SK-N-SH (cell line): ENCODE measurements around the gene RETSAT. TPM values are rescaled to one million over a fixed set of nuclear protein-coding genes. Genes with fewer than 3 reads are reported as not detected.

ENCODE experiments used
- CTCF ChIA-PET: fragments of 300-600, 350-600 bp; formaldehyde crosslinking; extraction: SDS; loops from one replicate; lab custom pipeline; 2021; lab: Yijun Ruan, JAX
- POLR2A ChIA-PET: fragments of 350-600 bp; sonication (Branson Sonifier 250); formaldehyde crosslinking; extraction: SDS; loops from one replicate; lab custom pipeline; 2020; ENCODE audit warnings: antibody characterized with exemption, inconsistent platforms; lab: Yijun Ruan, JAX
- DNase-seq: peaks from one replicate; pipeline ENCODE4 v3.0.0; 2012
- H2AFZ ChIP-seq: fragments of 200-600 bp; sonication (generic); 2 replicates; pipeline ENCODE4 v1.8.1; 2016; ENCODE audit warnings: antibody characterized with exemption, mild to moderate bottlenecking, low read depth
- H3F3A ChIP-seq: fragments of 200-600 bp; sonication (generic); replicated peaks from 2 replicates; pipeline ENCODE3; 2016; ENCODE audit warnings: antibody characterized with exemption, mild to moderate bottlenecking; ENCODE audit not compliant: insufficient read depth
- H3K27ac ChIP-seq, 2 experiments: fragments of 200-500 bp in 1 of 2; fragments of 200-600 bp in 1 of 2; sonication (Bioruptor generic) in 1 of 2; sonication (generic), shearing (Covaris generic) in 1 of 2; 2 replicates each; pipeline versions ENCODE4 v1.5.1 to v1.6.1; 2014 to 2016; ENCODE audit warnings: low read depth in 2 of 2, inconsistent platforms in 1 of 2, low read length in 1 of 2, mild to moderate bottlenecking in 1 of 2, mixed read lengths in 1 of 2
- H3K27me3 ChIP-seq: fragments of 200-600 bp; sonication (generic), shearing (Covaris generic); 2 replicates; pipeline ENCODE4 v1.6.1; 2016; ENCODE audit warnings: mixed run types; ENCODE audit not compliant: insufficient read depth
- H3K36me3 ChIP-seq, 2 experiments: fragments of 200-500 bp in 1 of 2; fragments of 200-600 bp in 1 of 2; sonication (Bioruptor generic) in 1 of 2; sonication (generic) in 1 of 2; replicated peaks in 1 of 2; 2 replicates each; pipeline versions ENCODE3 to v1.5.1; 2014 to 2016; ENCODE audit warnings: low read length in 1 of 2, mild to moderate bottlenecking in 1 of 2; ENCODE audit not compliant: insufficient read depth in 2 of 2, control insufficient read depth in 1 of 2
- H3K4me1 ChIP-seq, 2 experiments: fragments of 200-500 bp in 1 of 2; fragments of 200-600 bp in 1 of 2; sonication (Bioruptor generic) in 1 of 2; sonication (generic), shearing (Covaris generic) in 1 of 2; 2 replicates each; pipeline versions ENCODE4 v1.5.1 to v1.6.1; 2014 to 2016; ENCODE audit warnings: low read depth in 1 of 2, low read length in 1 of 2, mixed run types in 1 of 2; ENCODE audit not compliant: insufficient read depth in 2 of 2, control insufficient read depth in 1 of 2
- H3K4me2 ChIP-seq: fragments of 200-600 bp; sonication (generic), shearing (Covaris generic); 2 replicates; pipeline ENCODE4 v1.6.1; 2017; ENCODE audit warnings: mixed run types
- H3K4me3 ChIP-seq, 2 experiments: fragments of 200-500 bp in 1 of 2; fragments of 200-600 bp in 1 of 2; sonication (Bioruptor generic) in 1 of 2; sonication (generic), shearing (Covaris generic) in 1 of 2; 2 replicates each; pipeline versions ENCODE4 v1.5.1 to v1.8.1; 2014 to 2016; ENCODE audit warnings: low read depth in 2 of 2, inconsistent platforms in 1 of 2, low read length in 1 of 2, mild to moderate bottlenecking in 1 of 2, mixed read lengths in 1 of 2, moderate library complexity in 1 of 2
- H3K79me2 ChIP-seq: fragments of 200-600 bp; sonication (generic); 2 replicates; pipeline ENCODE4 v1.8.1; 2017; ENCODE audit warnings: mild to moderate bottlenecking; ENCODE audit not compliant: insufficient read depth
- H3K9ac ChIP-seq: fragments of 200-600 bp; sonication (generic); 2 replicates; pipeline ENCODE4 v1.6.1; 2017; ENCODE audit warnings: mixed run types
- H3K9me2 ChIP-seq: fragments of 200-600 bp; sonication (generic); 2 replicates; pipeline ENCODE4 v1.6.1; 2017; ENCODE audit warnings: mixed run types
- H3K9me3 ChIP-seq: fragments of 200-600 bp; sonication (generic); 2 replicates; pipeline ENCODE4 v1.6.1; 2017; ENCODE audit warnings: mixed run types, mild to moderate bottlenecking, moderate library complexity
- H4K20me1 ChIP-seq: fragments of 200-600 bp; sonication (generic); 2 replicates; pipeline ENCODE4 v1.6.1; 2017; ENCODE audit warnings: mild to moderate bottlenecking, mixed run types; ENCODE audit not compliant: insufficient read depth
- CHD2 ChIP-seq: fragments of 150-350 bp; IDR thresholded peaks from 2 replicates; pipeline ENCODE4 v1.6.1; 2018; ENCODE audit warnings: low read length; ENCODE audit not compliant: partially characterized antibody
- CTCF ChIP-seq: fragments of 200-600 bp; sonication (generic); IDR thresholded peaks from 2 replicates; pipeline ENCODE4 v1.6.1; 2017; ENCODE audit warnings: antibody characterized with exemption, mild to moderate bottlenecking, moderate library complexity
- ELF1 ChIP-seq: IDR thresholded peaks from 2 replicates; pipeline ENCODE4 v1.4.0; 2012
- EP300 ChIP-seq, 2 experiments: IDR thresholded peaks; 2 replicates each; pipeline versions ENCODE4 v1.4.0 to v1.6.1; 2012; ENCODE audit warnings: borderline replicate concordance in 1 of 2, low read depth in 1 of 2, low read length in 1 of 2
- EZH2phosphoT487 ChIP-seq: fragments of 200-600 bp; sonication (generic); IDR thresholded peaks from 2 replicates; pipeline ENCODE4 v1.6.1; 2017; ENCODE audit warnings: low read depth, mixed run types, mild to moderate bottlenecking, antibody characterized with exemption, moderate library complexity, borderline replicate concordance
- FOSL2 ChIP-seq: IDR thresholded peaks from 2 replicates; pipeline ENCODE4 v1.4.0; 2012; ENCODE audit warnings: low read depth, mild to moderate bottlenecking, moderate library complexity, borderline replicate concordance
- FOXM1 ChIP-seq: IDR thresholded peaks from 2 replicates; pipeline ENCODE4 v1.4.0; 2012; ENCODE audit warnings: low read depth, mild to moderate bottlenecking
- GATA2 ChIP-seq: sonication (generic); formaldehyde crosslinking; IDR thresholded peaks from 2 replicates; pipeline ENCODE4 v1.5.0; 2020; ENCODE audit warnings: mild to moderate bottlenecking, missing genetic modification reagents
- MAX ChIP-seq: IDR thresholded peaks from 2 replicates; pipeline ENCODE4 v1.4.0; 2012; ENCODE audit warnings: low read depth
- NFIC ChIP-seq: IDR thresholded peaks from 2 replicates; pipeline ENCODE4 v1.4.0; 2012; ENCODE audit warnings: borderline replicate concordance
- NRF1 ChIP-seq: IDR thresholded peaks from 2 replicates; pipeline ENCODE4 v1.6.1; 2012; ENCODE audit warnings: low read depth, mild to moderate bottlenecking, low read length
- RCOR1 ChIP-seq: fragments of 150-350 bp; IDR thresholded peaks from 2 replicates; pipeline ENCODE4 v1.6.1; 2017; ENCODE audit warnings: antibody characterized with exemption, low read length
- REST ChIP-seq: IDR thresholded peaks from 2 replicates; pipeline ENCODE4 v1.6.1; 2012; ENCODE audit warnings: mild to moderate bottlenecking, low read depth, low read length, moderate library complexity
- RFX5 ChIP-seq: IDR thresholded peaks from 2 replicates; pipeline ENCODE4 v1.6.1; 2012; ENCODE audit warnings: mild to moderate bottlenecking, improper control_type of control experiment, low read length
- RXRA ChIP-seq: IDR thresholded peaks from 2 replicates; pipeline ENCODE4 v1.4.0; 2012; ENCODE audit warnings: low read depth, mild to moderate bottlenecking, borderline replicate concordance
- SIN3A ChIP-seq: IDR thresholded peaks from 2 replicates; pipeline ENCODE4 v1.6.1; 2012; ENCODE audit warnings: low read depth, mild to moderate bottlenecking, low read length, moderate library complexity, borderline replicate concordance
- TEAD4 ChIP-seq: IDR thresholded peaks from 2 replicates; pipeline ENCODE4 v1.4.0; 2012; ENCODE audit warnings: mild to moderate bottlenecking, borderline replicate concordance; ENCODE audit not compliant: insufficient read depth
- USF1 ChIP-seq: IDR thresholded peaks from 2 replicates; pipeline ENCODE4 v1.4.0; 2012; ENCODE audit warnings: low read depth, borderline replicate concordance
- YY1 ChIP-seq: IDR thresholded peaks from 2 replicates; pipeline ENCODE4 v1.4.0; 2012; ENCODE audit warnings: low read depth, mild to moderate bottlenecking
- ZBTB33 ChIP-seq: IDR thresholded peaks from 2 replicates; pipeline ENCODE4 v1.4.0; 2012; ENCODE audit warnings: low read depth, borderline replicate concordance
- WGBS: methylation state at CpG from one replicate; pipeline ENCODE4 v1.1.6; 2017; ENCODE audit warnings: low lambda C conversion rate; 5-methylcytosine and 5-hydroxymethylcytosine counted together
- polyA plus RNA-seq, 3 experiments: library from polyadenylated mRNA; depleted of rRNA; stranded (reverse); fragments of >200 nt; gene quantifications; 2 replicates each; pipeline ENCODE4 v1.2.3, GENCODE V29; 2012

RETSAT gene
- polyA plus RNA-seq, 1 of the 3 experiments (the other 2 are of a cell fraction) = 28.0 TPM

GRCh38 chr2:85302121-85302520 lies 52.2 kb downstream of the RETSAT start:
- ChIA-PET POLR2A (no interaction called here), CTCF (interaction anchor here (1.3 to 9.2 kb wide), 2 partner anchors 238 to 376 kb away, joined by 7 to 230 read pairs; no protein-coding TSS in a partner anchor)
- Histone ChIP-seq H3K9me2 (no peaks in the 10 kb centered on the region), H3K27ac (no peak overlapping the region), H3K9me3 (no peaks in the 10 kb centered on the region), H3K79me2 (no peaks in the 10 kb centered on the region), H3F3A (peaks cover 17% of the 10 kb centered on the region), H3K9ac (no peak overlapping the region), H3K36me3 (no peaks in the 10 kb centered on the region), H3K4me1 (peaks cover 0 to 2% of the 10 kb centered on the region in 2 experiments; a peak in 2 of 4 replicates), H3K4me2 (no peak overlapping the region), H4K20me1 (0 out of 2 replicates have a peak, but pooled peaks cover 5% of the 10 kb centered on the region), H3K4me3 (no peak overlapping the region), H2AFZ (no peak overlapping the region), H3K27me3 (no peaks in the 10 kb centered on the region)
- TF ChIP-seq RCOR1 = no peak
- TF ChIP-seq FOSL2 = no peak
- no peak for TF ChIP-seq NRF1
- TF ChIP-seq FOXM1 = no peak
- TF ChIP-seq YY1 = no peak
- no peak for TF ChIP-seq EP300 (IDR thresholded peaks at IDR 0.05; ENCODE audit: borderline replicate concordance in 1 of 2, low read depth in 1 of 2, low read length in 1 of 2)
- TF ChIP-seq NFIC = no peak
- no peak for TF ChIP-seq EZH2phosphoT487
- TF ChIP-seq ZBTB33 = no peak
- no peak for TF ChIP-seq CTCF
- no peak for TF ChIP-seq MAX
- no peak for TF ChIP-seq USF1
- no peak for TF ChIP-seq GATA2 (CRISPR knock-in tag)
- no peak for TF ChIP-seq RXRA
- TF ChIP-seq ELF1 = no peak
- TF ChIP-seq TEAD4 = no peak
- TF ChIP-seq SIN3A = no peak
- no peak for TF ChIP-seq REST
- no peak for TF ChIP-seq CHD2
- TF ChIP-seq RFX5 = no peak
- no peak for DNase-seq
- WGBS = 91% methylated on average over 6 of the region's 6 CpGs
